Erythroblast (primary cell): ENCODE measurements around the gene SETD3.

Experiments used
- GATA1 ChIP-seq: IDR thresholded peaks from 2 replicates; pipeline ENCODE4 v1.6.1; 2011; ENCODE audit warnings: low read depth, mild to moderate bottlenecking, control low read depth, low read length, moderate library complexity
- POLR2A ChIP-seq: IDR thresholded peaks from 2 replicates; pipeline ENCODE4 v1.6.1; 2011; ENCODE audit warnings: mild to moderate bottlenecking, low read length

DNA sequence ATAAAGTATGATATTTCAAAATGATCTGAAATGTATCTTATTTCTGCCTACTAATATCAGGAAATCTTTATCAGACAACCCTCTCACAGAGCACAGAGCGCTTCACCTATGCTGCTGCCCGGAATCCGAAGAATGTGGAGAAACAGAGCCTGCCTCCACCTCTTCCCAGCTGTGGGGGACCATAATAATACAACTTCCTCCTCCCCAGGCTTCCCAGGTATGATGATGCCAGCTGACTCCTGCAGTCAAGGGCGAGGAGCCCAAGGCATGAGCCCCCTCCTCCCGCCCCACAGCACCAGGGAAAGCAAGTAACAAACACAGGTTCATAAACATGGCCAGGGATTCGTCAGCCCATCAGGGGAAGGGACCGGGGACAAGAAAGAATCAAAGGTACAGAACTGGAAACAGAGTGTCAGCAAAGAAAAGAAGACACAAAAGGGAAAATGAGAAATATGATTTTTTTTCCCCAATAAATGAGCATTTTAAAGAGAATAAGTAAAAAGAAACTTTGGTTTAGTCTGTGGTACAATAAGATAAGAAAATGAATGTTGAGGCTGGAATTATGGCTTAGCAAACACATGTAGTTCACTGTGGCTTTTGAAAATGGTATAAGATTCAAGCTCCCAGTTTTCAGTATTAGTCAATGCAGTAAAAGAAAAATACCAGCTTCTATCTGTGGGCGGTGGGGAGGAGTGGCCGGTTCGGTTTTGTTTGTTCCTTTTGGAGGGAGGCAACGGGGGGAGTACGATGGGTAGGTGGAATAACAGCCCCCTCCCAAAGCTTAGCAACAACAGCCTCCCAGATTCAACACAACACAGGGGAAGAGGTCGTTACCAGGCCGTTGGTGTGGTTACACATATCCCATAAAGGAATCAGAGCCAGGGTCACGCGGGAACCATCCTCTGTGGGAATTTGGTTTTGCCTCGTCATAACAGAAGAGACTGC is 68.3 kb downstream of the SETD3 start:
- no peak for TF ChIP-seq POLR2A
- TF ChIP-seq GATA1: no peak
